ENCODE data around the gene TMEM196.

Gene TMEM196

DNA sequence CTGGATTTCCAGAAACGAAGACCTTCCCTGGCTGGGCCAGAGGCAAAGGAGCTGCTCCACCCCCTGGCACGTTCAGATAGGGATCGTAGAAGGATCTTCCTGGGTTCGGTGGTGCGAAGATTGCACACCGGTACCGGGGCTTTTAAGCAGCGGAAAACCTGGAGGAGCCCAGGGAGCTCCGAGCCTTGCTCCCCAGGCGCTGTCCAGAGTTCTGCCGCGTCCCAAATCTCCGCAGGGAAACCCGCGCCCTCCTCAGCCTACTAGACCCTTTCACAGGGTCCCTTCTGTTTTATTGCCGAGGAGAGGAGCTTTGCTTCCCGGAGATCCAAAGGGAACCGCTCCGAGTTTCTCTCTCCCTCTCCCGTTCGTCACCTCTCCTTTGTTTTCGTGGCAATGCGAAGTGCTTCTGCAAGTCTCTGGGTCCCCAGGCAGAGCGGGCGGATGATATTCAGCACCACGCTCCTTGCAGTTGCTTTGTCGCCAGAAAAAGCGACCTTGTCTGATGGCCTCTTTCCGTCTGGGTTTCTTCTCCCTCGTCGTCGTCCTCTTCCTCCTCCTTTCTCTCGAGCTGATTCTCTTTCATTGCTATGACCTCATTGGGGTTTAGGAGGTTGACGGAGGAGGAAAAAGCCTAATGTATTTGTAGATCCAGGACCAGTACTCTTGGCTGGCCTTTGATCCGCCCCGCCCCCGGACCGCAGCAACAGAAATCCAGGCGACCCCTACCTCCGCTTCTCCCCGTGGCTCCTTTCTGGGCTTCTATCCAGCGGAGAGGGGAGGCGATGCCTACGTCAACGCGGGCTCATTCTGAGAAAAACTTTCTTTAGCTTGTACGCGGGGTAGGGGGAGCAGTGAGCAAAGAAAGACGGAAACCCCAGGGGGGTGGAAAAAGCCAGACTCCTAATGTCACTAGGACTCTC lies at the start of gene TMEM196:
Gene TMEM196, minus strand, starts transcription at position 777 of the 920 bp plus-strand sequence. CDS start 921 bp downstream, outside the sequence.
- DNase-seq (ENCODE audit: low spot score), result no peak

DNA sequence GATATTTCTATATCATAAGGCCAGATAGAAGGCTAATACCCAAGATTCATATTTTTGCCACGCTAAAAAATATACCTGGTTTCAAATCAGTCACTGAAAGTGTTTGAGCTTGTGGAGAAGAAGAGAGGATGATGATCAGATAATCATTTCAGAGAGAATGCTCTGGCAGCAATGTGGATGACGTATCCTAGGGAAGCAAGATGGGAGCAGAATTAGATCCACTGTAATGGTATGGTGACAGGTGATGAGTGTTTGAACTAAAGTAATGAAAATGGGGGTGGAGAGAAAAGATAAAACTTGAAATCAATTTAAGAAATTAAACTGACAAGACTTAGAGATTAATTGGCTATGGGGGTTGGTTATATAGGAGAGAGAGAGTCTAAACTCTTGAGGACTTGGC lies 42.7 kb upstream of the TMEM196 start:
- no peak for DNase-seq (ENCODE audit: low spot score)

DNA sequence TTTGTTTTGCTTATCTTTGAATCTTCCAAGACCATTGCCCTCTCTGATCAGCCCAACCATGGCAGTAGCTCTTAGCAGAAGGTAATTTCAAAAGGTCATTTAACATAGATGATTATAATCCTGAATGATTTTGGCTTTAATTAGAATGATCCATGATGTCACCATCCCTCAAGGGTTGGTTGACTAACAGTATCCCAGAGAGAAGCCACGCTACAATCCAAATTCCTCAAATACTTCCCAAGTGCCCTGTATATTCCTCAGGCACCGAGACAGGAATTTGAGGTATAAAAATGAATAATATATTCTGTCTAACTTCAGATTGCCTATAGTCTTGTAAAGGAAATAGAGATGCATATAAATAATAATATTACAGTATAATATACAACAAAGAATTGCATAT lies 42.1 kb upstream of the TMEM196 start:
- DNase-seq (ENCODE audit: low spot score), result no peak

DNA sequence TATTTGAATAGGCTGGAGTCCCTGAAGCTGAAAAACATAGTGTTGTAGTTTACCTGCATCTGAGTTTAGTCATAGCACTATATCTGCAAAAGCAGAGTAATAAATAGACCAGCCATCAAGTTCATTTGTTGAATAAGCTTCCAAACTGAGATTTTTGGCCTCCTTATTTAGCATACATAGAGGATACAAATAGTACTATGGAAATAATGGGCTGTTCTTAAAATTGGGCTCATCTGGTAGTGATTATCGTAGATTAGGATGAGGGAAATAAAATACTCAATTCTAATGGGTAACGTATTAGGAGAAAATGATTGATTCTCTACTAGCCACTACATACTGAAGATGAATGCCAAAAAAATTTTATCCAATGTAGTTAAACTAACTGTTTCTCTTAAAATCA lies 41.4 kb upstream of the TMEM196 start:
- no peak for DNase-seq (ENCODE audit: low spot score)

DNA sequence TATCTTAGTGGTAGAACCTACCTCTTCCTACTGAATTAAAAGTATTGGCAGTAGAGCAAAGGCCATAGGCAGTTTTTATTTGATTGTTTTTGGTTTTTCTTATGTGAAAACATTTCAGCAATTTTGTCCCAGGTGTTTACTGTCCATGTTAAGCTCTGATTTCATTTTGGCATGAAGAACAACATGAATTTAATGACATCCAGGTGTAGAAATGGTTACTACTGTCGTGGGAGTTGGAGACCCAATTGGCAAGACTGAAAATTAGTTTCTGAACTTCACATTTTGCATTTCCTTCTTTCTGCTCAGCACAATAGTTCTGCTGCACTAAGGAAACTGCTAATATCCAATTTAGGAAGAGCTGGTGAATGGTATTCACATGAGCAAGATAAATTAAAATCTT lies 38.0 kb upstream of the TMEM196 start:
- no peak for DNase-seq (ENCODE audit: low spot score)

DNA sequence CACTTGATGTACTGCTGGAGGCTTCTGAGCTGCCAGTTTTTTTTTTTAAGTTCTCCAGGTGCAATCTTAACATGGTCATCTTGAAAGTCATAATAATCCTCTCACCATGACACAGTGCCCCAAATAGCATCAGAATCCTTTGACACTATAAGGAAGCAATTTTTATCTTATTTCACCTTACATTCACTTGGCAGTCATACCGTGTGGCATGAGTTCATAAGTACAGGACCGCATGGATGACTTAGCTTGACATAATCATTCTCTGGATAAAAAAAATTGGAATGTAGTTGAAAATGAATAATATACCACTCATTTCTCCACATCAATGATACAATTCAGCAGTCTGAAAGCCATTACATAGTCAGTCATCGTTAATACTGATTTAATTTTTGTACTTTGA lies 25.6 kb upstream of the TMEM196 start:
- DNase-seq (ENCODE audit: low spot score), result no peak

DNA sequence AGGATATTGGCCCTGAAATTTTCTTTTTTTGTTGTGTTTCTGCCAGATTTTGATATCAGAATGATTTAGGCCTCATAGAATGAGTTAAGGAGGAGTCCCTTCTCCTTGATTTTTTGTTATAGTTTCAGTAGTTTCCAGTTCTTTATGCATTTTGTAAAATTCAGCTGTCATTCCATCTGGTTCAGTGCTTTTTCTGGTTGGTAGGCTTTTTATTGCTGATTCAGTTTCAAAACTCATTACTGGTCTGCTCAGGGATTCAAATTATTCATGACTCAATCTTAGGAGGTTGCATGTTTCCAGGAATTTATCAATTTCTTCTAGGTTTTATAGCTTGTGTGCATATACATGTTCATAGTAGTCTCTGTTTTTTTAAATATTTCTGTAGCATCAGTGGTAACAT lies 10.1 kb upstream of the TMEM196 start:
- DNase-seq (ENCODE audit: low spot score), result no peak

DNA sequence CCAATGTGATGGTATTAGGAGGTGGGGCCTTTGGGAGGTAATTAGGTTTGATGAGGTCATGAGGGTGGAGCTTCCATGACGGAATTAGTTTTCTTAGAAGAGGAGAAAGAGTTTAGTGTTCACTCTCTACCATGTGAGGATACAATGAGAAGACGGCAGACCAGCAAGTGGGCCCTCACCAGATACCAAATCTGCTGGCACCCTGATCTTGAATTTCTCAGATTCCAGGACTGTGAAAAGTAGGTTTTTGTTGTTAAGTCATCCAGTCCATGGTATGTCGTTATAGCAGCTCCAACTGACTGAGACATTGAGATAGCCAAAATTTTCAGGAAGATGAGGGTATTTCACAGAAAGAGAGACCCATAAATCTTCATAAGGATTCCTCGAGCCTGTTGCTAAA lies 3.6 kb upstream of the TMEM196 start:
- DNase-seq (ENCODE audit: low spot score), result no peak

DNA sequence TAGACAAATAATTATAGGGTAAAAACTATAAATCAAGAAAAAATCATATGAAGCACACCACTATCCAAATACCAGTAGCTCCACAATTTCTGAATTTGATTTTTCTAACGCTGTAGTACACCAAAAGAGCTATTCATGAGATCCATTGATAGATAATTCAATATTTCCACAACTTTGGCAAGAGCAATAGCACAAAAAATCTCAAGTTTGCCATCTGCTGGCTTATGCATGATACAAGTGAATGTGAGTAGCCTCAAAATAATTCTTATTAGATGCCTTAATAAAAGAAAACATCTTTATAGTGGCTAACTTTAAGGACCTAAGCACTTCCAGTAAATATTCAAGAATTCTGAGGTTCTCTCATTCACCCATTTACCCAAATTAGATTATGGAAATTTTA lies 2.2 kb upstream of the TMEM196 start:
- no peak for DNase-seq (ENCODE audit: low spot score)

DNA sequence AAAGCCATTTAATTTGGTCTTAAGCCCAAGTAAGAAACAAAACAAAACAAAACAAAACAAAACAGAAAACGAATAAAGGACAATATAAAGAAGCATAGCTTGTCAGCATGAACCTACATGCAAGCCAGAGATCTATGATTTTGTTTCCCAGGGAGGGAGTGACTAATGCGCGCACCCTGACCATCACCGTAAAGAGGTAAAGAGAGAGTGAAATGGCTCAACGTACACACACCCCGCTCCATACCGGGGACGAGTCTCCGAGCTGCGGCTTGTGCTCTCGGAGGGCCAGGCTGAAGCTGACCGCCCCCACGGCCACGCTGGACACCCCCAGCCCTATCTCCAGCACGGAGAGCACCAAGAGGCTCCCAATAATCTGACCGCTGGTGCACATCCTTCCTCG lies 1.1 kb downstream of the TMEM196 start:
- DNase-seq (ENCODE audit: low spot score), result no peak

DNA sequence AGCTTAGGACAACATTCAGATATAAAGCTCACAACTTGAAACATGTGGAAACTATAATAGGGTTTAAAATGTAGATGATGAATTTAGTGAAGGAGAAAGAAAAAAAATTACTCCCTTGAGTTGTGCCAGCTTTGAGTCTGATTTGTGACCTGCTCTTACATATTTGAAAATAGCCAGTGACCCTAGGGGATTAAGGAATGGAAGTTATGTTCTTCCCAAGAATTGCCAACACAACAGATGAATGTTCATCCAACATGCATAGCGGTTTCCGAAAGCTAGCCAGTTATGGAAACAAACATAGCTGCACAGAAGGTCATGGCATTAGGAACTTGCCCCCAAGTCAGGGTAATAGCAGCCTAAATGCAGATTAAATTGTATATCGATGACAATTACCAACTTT lies 10.8 kb downstream of the TMEM196 start:
- no peak for DNase-seq (ENCODE audit: low spot score)

DNA sequence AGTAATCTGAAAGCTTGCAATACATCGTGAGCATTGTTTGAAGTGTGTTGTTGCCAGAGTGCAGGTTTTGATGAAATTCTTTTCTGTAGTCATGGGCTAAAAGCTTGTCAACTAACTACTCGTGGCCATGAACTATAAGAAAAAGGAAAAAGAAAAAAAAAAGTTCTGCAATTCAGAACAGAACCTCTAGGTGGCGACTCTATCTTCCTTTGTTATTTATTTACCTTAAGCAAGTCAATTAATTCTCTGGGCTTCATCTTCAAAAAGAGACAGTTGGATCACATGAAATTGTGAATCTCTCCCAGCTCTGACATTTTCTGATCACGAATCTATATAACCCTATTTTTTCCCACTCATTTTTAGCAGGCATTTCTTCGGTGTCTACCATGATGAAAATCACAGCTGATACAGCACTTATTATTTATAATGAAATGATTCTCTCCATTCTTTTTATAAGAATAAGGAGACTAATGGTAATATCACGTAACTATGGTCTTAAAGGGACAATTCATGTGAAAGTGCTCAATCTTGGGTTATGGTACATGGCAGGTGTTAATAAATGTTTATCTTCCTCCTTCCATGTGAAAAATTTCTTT lies 18.8 kb downstream of the TMEM196 start:
- peak; percentile 42 for DNase-seq (ENCODE audit: low spot score)

DNA sequence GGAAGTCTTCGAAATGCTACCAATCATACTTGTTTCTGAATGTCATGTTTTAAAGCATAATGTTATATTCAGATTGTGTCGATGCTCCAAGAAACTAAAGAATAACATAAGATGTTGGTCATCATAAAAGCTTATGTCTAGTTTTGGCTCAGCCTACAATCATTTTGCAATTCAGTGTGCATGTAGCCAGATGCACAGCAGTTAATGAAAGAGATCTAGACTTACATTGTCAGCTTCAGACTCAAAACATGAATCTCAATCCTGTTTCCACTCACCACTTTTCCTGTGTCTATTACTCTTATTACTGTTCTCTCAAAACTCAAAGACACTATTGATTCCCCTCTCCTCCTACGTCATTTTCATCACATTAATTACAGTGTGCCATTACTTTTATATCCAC lies 21.4 kb downstream of the TMEM196 start:
- no peak for DNase-seq (ENCODE audit: low spot score)

DNA sequence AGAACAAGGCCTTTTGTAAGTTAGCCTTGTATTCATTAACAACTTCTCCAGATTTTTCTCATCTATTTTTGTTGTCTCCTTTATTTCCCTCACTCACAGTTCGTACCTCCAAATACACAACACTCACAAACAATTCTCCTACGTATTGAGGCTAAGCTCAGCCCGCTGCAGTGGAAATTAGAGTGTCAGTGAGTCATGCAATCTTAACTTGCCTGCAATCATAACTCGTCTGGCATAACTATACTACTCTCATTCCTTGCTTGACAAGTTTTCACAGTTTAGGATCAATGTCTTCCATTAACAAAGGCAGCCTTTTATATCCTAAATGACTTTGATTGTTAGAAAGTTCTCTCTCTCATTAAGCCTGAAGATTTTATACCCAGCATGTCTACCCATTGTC lies 23.8 kb downstream of the TMEM196 start:
- no peak for DNase-seq (ENCODE audit: low spot score)

DNA sequence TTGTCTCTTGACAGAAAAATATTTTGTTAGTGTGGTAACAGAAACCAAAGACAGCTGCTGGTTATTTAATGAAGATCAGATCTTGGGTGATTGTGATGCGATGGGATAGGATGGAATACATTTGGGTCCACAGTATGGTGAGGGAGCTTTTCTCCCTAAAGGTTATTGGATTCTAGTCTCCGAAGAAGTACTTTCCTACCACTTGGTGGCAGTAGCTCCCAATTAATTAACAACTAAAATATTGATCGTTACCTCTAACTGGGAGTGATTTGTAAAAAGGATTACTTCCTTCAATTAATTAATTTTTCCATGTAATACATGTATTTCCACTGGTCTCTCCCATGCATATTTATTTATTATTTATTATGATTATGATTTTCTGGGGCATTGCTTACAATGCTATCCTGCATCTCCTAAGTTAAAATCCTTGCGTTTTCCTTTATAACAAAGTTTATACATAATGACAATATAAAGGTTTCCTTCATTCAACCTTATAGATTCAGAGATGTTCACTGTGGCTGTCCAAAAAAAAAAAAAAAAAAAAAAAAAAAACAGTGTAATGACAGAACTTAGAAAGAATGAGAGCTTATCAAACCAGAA lies 25.6 kb downstream of the TMEM196 start:
- DNase-seq (ENCODE audit: low spot score), result peak; percentile 66

DNA sequence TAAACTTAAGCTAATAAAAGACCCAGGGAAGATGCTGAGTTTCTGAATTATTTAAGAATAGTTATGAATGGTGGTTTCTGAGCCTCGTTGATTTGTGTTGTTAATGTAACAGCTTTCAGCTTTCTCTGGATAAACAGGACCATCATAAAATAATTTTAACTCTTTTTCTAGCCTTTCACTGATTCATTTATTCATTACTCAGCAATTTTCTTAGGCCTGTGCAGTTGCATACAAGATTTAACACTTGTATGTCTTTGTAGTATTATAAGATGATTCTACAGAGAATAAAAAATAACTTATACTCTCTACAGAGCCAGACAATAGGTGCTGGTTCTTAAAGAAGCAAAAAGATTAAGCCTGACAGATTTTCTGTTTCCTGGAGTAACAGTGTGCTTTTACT lies 29.3 kb downstream of the TMEM196 start:
- no peak for DNase-seq (ENCODE audit: low spot score)

DNA sequence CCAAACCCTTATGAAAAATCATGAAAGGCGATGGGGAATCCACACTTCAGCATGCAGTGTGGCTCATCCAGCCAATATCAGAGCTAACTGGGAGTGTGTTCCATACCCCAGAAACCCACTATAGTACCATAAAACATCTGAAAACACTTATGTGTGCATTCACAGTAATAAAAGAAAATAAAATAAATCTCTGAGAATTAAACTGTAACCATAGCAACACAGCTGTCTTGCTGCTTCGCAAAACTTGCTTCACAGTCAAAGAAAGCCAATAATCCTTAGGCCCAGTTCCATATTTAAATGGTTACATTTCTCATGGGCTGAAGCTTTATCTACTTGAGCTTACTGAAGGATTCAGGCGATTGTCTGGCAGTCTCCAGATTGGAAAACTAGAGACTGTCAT lies 44.7 kb downstream of the TMEM196 start:
- DNase-seq (ENCODE audit: low spot score), result no peak

DNA sequence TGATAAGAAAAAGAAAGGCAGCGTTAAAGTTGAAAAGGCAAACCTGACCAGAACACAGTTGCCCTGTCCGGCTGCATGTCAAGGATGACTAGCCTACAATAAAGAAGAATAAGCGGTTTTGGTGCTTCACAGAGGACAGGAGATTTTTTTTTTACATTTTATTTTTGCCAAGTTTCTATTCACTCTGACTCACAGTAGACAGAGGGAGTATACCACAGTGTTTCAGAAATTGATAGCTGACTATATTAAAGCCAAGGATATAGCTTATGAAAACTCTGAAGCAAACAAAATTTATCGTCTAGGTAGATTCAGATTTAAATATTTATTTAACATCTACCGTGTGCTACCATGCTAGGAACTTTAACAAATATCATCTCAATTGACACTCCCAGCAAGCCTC lies 47.6 kb downstream of the TMEM196 start:
- DNase-seq (ENCODE audit: low spot score), result no peak

DNA sequence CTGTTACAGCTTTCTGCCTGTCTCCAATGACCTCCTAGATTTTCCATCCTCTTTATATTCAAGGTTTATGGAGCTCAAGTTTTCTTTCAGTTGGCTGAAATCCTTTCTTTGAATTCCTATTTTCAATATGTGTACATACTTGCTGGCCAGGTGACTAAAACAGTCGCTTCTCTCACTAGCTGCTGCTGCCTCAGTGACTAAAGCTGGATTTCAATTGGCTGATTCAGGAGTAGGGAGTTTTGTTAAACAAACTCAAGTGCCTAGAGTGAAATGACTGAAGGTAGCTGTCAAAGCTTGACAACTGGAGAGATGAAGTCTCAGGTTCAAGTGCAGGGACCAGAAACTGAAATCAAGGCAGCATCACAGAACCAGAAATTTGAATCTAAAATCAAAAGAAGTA lies 57.9 kb downstream of the TMEM196 start:
- DNase-seq (ENCODE audit: low spot score), result no peak

DNA sequence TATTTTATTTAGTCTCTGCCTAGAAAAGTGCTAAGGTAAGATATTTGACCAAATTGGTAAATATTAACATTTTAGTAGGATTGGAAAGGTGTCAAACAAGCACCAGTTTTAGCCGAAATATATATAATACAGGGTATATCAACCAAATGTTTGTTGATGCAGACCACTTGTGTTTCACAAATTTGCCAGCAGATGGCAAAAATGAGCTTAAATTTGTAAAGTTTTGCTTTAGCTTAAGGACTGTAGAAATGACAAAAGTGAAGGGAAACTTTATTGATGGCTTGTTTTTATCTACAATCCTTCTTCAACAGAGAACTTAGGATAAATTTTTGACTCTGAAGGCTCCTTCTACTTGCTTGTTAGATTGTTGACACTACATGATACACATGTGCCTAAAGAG lies 59.7 kb downstream of the TMEM196 start:
- DNase-seq (ENCODE audit: low spot score), result peak; percentile 56

DNA sequence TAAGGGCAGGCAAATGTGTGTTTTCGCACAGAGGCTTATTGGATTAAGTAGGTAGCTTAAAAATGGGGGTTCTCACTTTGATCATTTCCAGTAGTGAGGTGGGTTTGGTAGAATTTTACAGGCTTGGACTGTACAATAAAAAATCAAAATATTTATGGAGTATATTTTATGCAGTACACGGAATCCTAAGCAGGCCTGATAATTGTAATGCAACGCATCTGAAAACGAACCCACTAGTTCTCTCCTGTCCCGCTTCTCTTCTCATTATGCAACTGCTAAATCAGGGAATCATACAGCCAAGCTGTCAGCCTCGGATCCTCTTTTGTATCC lies 64.2 kb downstream of the TMEM196 start:
- DNase-seq (ENCODE audit: low spot score), result no peak

DNA sequence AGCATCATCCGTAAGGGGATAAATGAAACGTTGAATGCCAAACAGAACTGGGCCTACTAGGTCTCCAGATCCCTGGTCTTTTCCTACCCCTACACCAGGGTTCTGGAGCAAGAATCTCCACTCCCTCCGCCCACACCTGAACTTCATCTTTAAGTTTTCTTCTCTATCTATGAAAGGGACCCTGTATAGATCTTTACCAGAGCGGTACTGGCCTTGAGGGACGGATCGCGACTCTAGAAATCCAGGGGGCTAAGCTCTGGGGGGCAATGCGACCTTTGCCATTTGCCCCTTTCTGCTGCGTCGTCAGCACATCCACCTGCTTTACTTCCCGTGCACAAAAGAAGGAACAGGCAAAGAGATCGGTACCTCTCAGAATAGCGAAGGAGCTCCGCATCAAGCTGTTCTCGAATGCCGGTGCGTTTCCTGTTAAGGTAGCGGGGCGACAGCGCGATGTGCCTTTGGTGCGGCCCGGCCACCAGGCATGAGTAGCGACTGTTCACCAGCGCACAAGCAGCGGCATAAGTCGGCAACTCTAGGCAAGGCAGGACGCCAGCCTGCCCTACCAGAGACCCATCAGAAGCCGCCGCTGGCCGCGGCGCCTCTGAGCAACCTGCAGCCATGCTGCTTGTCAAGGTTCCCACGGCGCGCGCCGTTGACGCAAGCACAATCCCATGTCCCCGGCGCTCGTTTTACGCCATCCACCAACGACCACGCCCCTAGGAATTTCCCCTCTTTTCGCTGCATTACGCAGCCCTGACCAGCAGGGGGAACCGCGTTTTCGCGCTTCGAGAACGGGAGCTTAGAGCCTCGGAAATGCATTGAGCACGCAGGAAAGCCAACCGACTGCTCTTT lies 64.8 kb downstream of the TMEM196 start, which contains the start of gene POLR1F:
Gene POLR1F, minus strand, starts transcription at position 641 of the 852 bp plus-strand sequence. Its CDS starts 21 bp downstream, at position 620.
- peak; percentile 98 for DNase-seq (ENCODE audit: low spot score)
